Gastrocnemius medialis (tissue), 4 donors: ENCODE data around the gene INTS13.

Source experiments
- CTCF ChIP-seq, 5 experiments: fragments of 450-650 bp in 3 of 5; fragments of 200-600 bp in 2 of 5; sonication (generic) in 2 of 5; IDR thresholded peaks in 4 of 5; conservative IDR thresholded peaks in 1 of 5; 1 replicate in 4 of 5; 2 replicates in 1 of 5; pipeline ENCODE4 v1.5.1; 2016 to 2019; ENCODE audit warnings: antibody characterized with exemption in 5 of 5, mild to moderate bottlenecking in 3 of 5, moderate library complexity in 3 of 5
- POLR2A ChIP-seq, 2 donors: fragments of 450-650 bp; IDR thresholded peaks; one replicate each; pipeline ENCODE4 v1.6.1; 2017; ENCODE audit warnings: antibody characterized with exemption in 2 of 2, mild to moderate bottlenecking in 2 of 2, moderate library complexity in 2 of 2

- TF ChIP-seq CTCF (IDR thresholded peaks at IDR 0.05 in 4 of 5, conservative IDR thresholded peaks at IDR 0.05 in 1 of 5) = no peak
- TF ChIP-seq POLR2A (IDR thresholded peaks at IDR 0.05) = no peak
Observed at GRCh38 chr12:26867080-26867479, 70.7 kb downstream of the INTS13 start.
